GM19467 (cell line): ENCODE data around the gene PRPF40B.
"Not testable (repeated sequence)": the region's sequence is repeated elsewhere in the genome, so short reads cannot be mapped to it uniquely, and the experiment has no call there.

Experiments
- ATAC-seq: cut with Tn5 transposase; IDR thresholded peaks from one replicate; pipeline ENCODE4 v1.9.1; 2021; ENCODE audit warnings: mild to moderate bottlenecking, moderate library complexity; ENCODE audit not compliant: unreplicated experiment

The PRPF40B gene

DNA sequence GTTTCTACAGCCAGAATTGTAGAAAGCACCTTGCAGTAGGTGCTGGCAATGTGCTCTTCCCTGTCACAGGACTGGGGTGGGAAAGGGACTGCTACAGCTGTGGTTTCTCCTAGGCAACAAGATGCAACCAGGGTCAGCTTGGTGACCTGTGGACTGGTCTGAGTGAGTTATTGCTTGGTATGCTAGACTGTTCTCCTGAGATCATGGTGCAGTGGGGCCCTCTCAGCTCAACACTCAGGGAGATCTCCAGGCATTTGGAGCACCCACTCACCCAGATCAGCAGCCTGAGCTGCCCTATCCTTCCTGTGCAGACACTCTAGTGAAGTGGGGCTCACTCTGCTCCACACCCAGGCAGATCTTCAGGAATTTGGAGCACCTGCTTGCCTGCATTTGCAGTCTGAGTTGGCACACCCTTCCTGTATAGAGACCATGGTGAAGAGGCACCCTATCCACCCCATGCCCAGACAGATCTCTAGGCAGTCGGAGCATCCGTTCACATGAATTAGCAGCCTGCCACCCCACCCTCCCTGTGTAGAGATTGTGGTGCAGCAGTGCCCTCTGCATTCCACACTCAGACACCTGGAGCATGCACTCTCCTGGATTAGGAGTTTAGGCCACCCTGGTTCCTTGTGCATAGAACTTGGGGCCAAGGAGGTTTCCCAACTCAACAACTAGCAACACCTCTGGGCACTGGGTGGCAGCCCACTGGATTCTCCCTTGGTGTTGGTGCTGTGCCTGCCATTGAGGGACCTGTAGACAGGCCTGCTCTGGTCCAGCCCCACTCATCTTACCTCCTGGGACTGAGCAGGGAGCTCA is 14.1 kb upstream of the PRPF40B start:
- no peak for ATAC-seq

DNA sequence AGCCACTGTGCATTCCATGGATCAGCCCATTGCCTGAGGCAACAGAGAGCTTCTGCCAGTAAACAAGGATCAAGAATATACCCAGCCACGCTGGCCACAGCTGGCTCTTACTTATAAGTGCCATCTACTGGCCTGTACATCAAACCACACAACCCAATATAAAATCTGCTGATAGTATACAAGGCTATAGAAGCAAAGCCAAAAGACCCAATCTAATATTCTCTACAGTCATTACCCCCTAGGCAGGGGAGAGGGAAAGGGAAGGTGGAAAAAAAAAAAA is 13.5 kb upstream of the PRPF40B start:
- no peak for ATAC-seq

DNA sequence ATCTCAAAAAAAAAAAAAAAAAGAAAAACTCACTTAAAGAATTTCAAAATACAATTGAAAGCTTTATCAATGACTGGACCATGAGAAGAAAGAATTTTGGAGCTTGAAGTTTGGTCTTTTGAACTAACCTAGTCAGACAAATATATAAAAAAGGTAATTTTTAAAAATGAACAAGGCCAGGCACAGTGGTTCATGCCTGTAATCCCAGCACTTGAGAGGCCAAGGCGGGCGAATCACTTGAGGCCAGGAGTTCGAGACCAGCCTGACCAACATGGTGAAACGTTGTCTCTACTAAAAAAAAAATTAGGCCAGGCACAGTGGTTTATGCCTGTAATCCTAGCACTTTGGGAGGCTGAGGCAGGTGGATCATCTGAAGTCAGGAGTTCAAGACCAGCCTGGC is 12.6 kb upstream of the PRPF40B start:
- ATAC-seq: not testable (repeated sequence)

DNA sequence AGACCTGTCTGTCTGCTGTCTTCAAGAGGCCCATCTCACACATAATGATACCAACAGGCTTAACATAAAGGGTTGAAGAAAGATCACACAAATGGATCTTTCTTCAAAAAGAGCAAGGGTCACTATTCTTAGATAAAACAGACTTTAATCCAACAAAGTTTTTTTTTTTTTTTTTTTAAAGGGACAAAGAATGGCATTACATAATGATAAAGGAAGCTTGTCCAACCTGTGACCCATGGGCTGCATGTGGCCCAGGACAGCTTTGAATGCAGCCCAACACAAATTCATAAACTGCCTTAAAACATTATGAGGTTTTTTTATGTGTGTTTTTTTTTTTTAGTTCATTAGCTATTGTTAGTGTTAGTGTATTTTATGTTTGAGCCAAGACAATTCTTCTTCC is 11.2 kb upstream of the PRPF40B start:
- ATAC-seq: no peak

DNA sequence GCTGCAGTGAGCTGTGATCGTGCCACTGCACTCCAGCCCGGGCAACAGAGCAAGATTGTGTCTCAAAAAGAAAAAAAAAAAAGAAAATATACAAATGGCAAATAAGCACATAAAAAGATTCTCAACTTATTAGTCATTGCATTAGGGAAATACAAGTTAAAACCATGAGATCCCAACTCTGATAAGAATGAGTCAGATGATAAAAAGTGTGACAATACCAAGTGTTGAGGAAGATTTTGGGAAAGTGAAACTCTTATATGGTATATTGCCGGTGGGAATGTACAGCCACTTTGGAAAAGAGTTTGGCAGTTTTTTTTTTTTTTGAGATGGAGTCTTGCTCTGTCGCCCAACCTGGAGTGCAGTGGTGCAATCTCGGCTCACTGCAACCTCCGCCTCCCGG is 7.6 kb upstream of the PRPF40B start:
- no peak for ATAC-seq

DNA sequence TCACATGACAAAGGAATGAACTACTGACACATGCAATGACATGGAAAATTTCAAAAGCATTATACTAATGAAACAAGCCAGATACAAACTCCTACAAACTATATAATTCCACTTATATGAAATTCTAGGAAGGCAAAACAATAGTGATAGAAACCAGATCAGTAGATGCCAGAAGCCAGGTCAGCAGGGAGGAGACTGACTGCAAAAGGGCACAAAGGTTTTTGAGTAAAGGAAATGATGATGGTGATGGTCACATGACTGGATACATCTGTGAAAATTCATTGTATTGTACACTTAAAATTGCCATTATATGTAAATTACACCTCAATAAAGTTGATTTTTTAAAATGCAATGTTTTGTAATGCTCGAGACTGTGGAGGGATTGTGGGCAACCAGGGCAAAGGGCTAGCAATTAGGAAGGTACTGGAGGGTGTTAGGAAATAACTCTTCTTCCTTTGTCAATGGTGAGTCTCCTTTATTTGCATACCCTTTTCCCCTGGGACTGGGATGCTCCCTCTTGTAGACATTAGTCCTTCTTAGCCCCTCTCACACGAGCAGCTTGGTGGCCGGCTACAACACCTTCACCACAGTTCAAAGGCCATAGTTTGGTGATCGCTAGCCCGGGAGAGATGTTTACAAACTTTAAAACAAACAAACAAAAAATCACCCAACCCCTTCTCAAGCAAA is 6.7 kb upstream of the PRPF40B start:
- ATAC-seq: no peak

DNA sequence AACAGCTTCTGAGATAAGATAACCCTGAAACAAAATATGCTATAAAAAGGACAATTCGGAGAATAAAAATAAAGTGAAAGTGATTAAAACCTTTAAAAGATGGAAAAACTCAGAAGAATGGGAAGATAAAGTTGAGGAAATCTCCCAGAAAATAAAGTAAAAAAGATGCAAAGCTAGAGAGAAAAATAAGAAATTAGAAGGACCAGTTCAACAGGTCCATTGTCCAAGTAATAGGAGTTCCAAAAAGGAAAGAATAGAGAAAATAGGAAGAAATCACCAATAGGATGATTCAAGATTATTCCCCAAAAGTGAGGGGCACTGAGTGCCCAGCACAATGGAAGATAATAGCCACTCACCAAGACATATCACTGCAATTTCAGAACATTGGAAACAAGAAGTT is 4.8 kb upstream of the PRPF40B start:
- no peak for ATAC-seq

DNA sequence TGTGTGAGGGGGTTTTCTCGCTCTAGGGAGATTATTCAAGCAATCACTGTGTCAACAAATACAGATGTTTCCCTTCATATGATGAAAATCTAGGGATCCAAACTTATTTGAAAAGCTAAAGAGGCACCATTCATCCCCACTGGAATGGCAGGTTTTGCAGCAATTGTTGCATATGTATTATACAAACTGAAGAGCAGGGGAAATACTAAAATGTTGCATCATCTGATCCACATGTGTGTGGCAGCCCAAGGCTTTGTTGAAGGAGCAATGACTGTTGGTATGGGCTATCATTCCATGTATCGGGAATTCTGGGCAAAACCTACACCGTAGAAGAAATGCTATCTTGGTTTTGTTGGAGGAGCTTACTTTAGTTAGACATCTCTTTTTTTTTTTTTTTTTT is 4.1 kb upstream of the PRPF40B start:
- ATAC-seq: no peak

DNA sequence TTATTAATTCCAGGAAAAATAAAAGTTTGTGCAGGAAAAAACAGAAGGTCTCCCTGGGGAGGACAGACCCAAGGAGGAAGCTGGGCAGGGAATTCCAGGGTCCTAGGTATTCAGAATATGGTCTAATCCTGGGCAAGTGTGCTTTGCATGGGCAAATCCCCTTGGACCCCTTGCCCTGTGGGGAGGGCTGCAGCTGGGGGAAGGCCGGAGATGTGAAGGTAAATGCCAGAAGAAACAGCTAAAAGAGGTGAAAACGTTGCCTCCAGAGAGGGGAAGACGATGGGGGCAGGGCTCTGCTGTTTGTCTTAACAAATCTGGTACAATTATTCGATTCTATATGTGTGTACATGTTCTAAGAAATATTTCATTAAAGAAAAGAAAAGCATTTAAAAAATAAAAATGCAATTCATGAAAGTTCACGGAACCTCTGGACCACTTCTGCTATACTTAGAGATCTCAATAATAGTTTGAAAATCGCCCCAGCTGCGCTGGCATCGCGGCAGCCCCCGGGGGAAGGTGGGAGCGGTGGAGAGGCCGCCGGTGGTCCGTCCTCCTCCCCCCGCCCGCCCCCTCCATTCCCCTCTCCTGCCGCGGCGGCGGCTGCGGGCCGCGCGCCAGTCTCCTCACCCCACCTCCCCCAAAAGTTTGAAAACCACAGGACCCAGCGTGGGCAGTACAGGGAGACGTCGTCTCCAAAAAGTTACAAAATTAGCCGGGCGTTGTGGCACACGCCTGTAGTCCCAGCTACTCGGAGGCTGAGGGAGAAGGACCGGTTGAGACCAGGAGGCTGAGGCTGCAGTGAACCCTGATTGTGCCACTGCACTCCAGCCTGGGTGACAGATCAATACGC is 1.5 kb upstream of the PRPF40B start:
- peak; percentile 18 for ATAC-seq

DNA sequence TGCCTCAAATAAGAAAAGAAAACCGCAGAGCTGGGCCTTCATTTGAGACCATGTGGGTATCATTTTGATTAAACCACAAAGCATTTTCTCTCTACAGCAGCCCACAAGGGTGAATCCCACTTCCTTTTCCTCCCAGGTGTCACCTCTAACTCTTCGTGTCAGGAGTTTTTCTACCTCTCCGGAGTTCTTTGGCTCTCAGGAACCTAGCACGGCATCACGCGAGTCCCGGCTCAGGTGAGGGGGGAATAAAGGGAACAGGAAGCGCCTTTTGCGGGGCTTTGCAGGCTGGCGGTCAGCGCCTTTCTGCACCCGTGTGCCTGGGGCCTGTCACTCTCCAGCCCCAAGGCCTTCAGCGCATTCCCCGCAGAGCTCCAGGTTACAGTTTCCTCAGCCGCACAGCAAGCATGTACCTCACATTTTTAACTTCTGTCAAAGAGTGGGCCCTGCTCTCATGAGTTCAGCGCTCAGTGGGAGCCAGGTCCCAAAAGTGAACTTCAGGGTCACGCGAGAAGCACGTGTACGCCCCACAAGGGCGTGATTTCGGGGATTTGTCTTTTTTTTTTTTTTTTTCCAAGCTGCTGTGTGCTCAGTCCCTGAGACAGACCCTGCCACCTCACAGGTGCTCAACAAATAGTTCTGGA is 740 bp upstream of the PRPF40B start:
- ATAC-seq: peak; percentile 21

DNA sequence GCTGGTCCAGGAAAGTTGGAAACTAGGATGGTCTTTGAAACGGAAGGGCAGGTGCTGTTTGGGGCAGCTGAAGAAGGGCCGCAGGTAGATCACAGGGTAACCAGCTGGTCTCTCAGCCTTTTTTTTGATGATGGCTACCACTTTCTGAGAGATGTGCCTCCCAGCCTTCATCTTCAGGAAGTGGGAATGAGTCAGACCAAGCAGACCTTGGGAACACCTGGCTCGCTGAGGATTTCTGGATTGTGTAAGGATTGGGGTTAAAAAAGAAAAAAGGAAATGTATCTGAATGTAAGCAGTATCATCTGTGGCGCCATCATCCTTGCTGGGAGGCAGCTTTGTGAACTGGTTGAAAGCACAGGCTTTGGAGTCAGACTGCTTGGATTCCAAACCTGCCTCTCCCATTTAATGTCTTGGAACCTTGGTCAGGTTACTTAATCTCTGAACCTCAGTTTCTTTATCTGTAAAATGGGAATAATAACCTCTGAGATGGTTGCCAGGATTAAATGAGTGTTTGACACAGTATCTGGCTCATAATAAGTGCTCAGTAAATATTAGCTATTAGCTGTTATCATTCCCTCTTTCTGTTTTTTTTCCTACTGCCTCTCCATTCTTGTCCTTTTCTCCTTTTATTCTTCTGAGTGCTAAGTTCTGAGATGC is 1.7 kb downstream of the PRPF40B start:
- no peak for ATAC-seq

DNA sequence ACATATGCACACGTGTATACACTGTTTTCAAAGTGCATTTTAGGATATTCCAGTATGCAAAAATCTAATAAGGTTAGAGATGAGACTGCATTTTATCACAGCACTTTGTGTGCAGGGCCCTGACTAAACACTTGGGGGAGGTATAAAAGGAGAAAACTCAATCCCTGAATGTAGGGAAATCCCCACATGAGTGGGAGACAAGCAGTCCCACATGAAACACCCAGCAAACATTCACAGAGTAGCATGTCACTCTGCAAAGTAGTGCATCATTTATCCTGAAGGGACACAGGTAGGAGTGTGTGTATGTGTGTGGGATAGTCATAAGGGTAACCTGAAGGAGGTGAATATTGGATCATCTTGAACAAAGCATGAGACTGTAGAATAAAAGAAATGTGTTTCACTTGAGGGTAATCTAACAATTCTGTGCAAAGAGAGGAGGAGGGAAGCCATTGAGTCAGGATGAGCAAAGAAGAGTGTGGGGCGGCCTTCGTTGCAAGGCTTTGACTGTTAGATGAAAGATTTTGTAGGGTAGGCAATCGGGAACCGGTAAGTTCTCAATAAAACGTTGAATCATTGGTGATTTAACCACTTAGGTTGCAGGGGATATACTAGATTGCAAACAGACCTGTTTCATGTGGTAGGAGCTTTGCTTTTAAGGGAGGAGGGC is 2.9 kb downstream of the PRPF40B start:
- no peak for ATAC-seq

DNA sequence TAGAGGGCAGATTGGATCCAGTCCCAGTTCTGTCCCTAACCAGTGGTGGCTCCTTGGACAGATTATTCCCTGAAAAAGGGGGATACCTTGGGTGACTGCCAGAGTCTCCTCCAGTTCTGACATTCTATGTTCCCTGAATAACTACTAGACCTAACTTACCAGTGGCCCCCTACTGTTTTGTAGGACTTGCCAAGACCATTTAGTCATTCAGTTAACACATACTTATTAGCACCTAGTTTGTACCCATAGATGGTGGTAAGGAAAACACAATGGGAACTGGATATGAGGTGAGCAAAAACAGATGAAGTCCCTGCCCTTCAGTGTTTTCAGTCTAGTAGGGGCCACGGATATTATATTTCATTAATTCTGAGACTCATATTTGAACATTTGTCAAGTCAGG is 3.5 kb downstream of the PRPF40B start:
- no peak for ATAC-seq

DNA sequence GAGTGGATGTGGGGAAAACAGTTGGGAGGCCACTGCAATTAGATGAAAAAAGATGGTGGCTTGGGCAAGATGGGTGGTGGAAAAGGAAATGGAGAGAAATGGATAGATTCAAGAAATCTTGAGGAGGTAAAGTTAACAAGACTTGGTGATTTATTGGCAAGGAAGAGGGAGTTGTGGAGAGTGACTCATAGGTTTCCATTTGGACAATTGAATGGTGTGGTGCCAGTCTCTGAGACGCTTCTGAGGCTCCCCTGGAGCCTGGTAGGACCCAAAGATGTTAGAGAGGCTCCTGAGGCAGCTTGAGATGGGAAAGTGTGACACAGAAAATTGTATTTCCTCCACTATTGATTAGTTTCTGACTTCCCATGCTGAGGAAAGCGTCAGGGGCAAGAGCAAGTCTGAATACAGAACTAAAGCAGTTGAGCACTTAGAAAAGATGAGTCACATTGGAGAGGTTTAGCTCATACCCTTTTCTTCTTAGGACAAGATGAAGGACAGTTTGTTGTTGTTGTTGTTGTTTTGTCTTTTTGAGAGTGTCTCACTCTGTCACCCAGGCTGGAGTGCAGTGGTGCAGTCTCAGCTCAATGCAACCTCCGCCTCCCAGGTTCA is 4.5 kb downstream of the PRPF40B start:
- ATAC-seq: no peak

DNA sequence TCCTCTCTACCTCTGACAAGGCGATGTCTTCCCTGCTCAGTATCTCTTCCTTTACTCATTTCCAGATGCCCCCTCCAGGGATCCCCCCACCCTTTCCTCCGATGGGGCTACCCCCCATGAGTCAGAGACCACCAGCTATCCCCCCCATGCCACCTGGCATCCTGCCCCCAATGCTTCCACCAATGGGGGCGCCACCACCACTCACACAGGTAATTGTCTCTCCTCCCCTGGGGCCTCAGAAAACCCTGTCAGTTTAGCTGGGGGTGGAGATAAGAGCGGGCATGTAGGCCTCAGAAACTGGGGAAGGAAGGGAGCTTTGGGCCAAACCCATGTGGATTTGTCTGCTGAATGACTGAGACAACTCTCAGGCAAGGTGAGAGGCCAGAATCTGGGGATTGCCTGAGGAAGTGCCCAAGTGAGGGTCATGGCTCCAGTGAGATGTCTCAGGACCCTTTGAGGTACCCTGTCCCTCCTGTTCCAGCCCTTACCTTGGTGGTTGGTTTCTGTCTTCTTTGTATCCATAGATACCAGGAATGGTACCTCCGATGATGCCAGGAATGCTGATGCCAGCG is 8.1 kb downstream of the PRPF40B start:
- no peak for ATAC-seq

DNA sequence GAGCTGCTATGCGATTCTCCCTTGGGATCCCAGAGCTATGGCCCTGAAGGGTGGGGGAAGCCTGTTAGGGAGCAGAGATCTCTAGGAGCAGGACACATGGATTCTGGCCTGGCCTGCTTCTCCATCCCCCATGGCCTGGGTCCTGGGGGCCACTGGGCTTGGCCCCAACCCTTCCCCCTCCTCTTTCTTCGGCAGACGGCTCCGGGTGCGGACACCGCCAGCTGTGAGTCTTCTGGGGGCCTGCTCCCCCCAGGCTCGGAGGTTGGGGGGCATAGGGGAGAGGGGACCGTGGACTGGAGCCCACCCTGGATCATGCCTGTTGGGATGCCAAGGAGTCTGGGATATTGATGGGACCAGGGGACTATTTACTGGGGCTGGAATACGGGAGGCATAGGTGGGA is 9.0 kb downstream of the PRPF40B start:
- ATAC-seq: no peak

DNA sequence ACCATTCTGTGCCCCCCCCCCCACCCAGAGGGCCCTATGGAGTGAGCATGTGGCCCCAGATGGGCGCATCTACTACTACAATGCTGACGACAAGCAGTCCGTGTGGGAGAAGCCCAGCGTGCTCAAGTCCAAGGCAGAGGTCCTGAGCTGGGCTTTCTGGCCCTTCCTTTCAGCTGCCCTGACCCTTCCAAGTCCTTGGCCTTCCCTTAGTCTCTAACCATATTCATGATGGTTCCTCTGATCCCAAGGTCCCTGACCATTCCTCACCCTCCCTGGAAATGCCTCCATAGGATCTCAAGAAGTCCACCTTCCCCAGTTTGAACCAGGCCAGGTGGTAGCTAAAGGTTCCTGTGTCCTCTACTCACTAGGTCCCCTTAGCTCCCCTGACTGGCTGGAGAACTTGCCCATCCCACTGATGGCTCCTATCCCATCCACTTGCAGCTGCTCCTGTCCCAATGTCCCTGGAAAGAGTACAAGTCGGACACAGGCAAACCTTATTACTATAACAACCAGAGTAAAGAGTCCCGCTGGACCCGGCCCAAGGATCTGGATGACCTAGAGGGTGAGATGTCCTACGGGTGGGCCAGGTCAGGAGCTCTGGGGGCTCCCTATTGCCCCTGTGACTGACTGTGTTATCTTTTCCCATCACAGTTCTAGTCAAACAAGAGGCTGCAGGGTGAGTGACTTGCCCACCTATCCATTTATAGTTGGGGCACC is 9.8 kb downstream of the PRPF40B start:
- no peak for ATAC-seq

DNA sequence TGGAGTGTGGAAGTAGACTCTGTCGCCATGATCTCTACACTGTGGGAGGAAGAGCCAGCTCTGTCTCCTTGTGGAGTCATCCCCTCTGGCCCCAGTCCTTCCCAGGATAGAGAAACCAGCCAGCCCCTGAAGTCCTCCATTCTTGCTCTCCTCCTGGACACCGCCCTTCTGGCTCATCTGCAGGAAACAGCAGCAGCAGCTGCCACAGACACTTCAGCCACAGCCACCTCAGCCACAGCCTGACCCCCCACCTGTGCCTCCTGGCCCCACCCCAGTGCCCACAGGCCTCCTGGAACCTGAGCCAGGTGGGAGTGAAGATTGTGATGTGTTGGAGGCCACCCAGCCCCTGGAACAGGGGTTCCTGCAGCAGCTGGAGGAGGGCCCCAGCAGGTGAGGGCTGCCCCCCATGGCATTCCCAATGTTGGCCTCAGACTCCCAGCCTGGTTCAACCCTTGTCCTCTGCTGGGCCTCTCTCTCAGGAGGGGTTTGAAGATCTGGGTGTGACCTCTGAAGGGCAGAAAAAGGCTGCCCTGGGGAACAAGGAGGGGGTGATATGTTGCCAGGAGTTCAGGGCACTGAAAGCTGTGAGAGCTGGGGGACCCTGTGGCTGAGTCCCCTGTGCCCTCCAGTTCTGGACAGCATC is 10.5 kb downstream of the PRPF40B start:
- ATAC-seq: no peak
